GM23338 (cell line): ENCODE data around the gene THSD4. TPM values are rescaled to one million over a fixed set of nuclear protein-coding genes. Genes with fewer than 3 reads are reported as not detected.

Source experiments
- ATAC-seq: fragments of 200-7000 bp; cut with Tn5 transposase; 3 replicates; pipeline ENCODE4 v1.9.1; 2020
- DNase-seq: peaks from one replicate; pipeline ENCODE4 v3.0.0-alpha.2; 2015; ENCODE audit warnings: low spot score
- H2AFZ ChIP-seq: fragments of 200-600 bp; sonication (generic); 2 replicates; pipeline ENCODE4 v1.8.0; 2016; ENCODE audit warnings: antibody characterized with exemption, mild to moderate bottlenecking, moderate library complexity
- H3F3A ChIP-seq: fragments of 200-600 bp; sonication (generic); replicated peaks from 2 replicates; pipeline ENCODE4 v1.8.0; 2017; ENCODE audit warnings: antibody characterized with exemption, mixed run types, low read depth
- H3K27ac ChIP-seq: fragments of 200-600 bp; sonication (generic); 2 replicates; pipeline ENCODE4 v1.6.1; 2016; ENCODE audit warnings: low read depth
- H3K27me3 ChIP-seq: fragments of 200-600 bp; sonication (generic); 2 replicates; pipeline ENCODE4 v1.8.0; 2016; ENCODE audit warnings: mild to moderate bottlenecking, mixed run types, moderate library complexity; ENCODE audit not compliant: insufficient read depth
- H3K36me3 ChIP-seq: fragments of 200-600 bp; sonication (generic); 2 replicates; pipeline ENCODE4 v1.8.0; 2016; ENCODE audit warnings: mild to moderate bottlenecking; ENCODE audit not compliant: insufficient read depth
- H3K4me1 ChIP-seq: fragments of 200-600 bp; sonication (generic); 2 replicates; pipeline ENCODE4 v1.8.0; 2016; ENCODE audit warnings: mild to moderate bottlenecking, moderate library complexity; ENCODE audit not compliant: insufficient read depth
- H3K4me2 ChIP-seq: fragments of 200-600 bp; sonication (generic); 2 replicates; pipeline ENCODE4 v1.7.1; 2017; ENCODE audit warnings: mixed run types
- H3K4me3 ChIP-seq: fragments of 200-600 bp; sonication (generic); 2 replicates; pipeline ENCODE4 v1.6.1; 2016; ENCODE audit warnings: mixed run types
- H3K79me2 ChIP-seq: fragments of 200-600 bp; sonication (generic); replicated peaks from 2 replicates; pipeline ENCODE4 v1.8.0; 2017; ENCODE audit warnings: mild to moderate bottlenecking; ENCODE audit not compliant: insufficient read depth
- H3K9me2 ChIP-seq: fragments of 200-600 bp; sonication (generic); 2 replicates; pipeline ENCODE4 v1.8.0; 2017; ENCODE audit not compliant: insufficient read depth
- H4K20me1 ChIP-seq: fragments of 200-600 bp; sonication (generic); replicated peaks from 2 replicates; pipeline ENCODE4 v1.8.0; 2017; ENCODE audit warnings: mild to moderate bottlenecking; ENCODE audit not compliant: insufficient read depth
- H3K27ac Mint-ChIP-seq: 2 replicates; pipeline ENCODE4 v1.8.0; 2020; ENCODE audit warnings: inconsistent platforms, mild to moderate bottlenecking, moderate library complexity, mixed read lengths
- H3K27me3 Mint-ChIP-seq: 3 replicates; pipeline ENCODE4 v1.8.0; 2022; ENCODE audit warnings: low read depth, mild to moderate bottlenecking, moderate library complexity, mixed read lengths, inconsistent platforms; ENCODE audit not compliant: insufficient read depth, poor library complexity
- H3K36me3 Mint-ChIP-seq: 3 replicates; pipeline ENCODE4 v1.8.0; 2021; ENCODE audit warnings: low read depth, mild to moderate bottlenecking, inconsistent platforms, moderate library complexity, mixed read lengths
- H3K4me1 Mint-ChIP-seq: 3 replicates; pipeline ENCODE4 v1.8.0; 2020; ENCODE audit warnings: mild to moderate bottlenecking, inconsistent platforms, mixed read lengths
- H3K4me3 Mint-ChIP-seq: 3 replicates; pipeline ENCODE4 v1.8.0; 2021; ENCODE audit warnings: moderate library complexity, mild to moderate bottlenecking, inconsistent platforms, mixed read lengths
- H3K9me3 Mint-ChIP-seq: 3 replicates; pipeline ENCODE4 v1.8.0; 2020; ENCODE audit warnings: moderate library complexity, mild to moderate bottlenecking, inconsistent platforms, mixed read lengths
- CTCF ChIP-seq, 2 experiments: fragments of 200-600 bp in 1 of 2; sonication (generic) in 1 of 2; conservative IDR thresholded peaks; 2 replicates each; pipeline versions ENCODE4 v1.5.1 to v1.6.1; 2016 to 2017; ENCODE audit warnings: antibody characterized with exemption in 2 of 2, low read depth in 2 of 2, mild to moderate bottlenecking in 2 of 2, moderate library complexity in 1 of 2
- EZH2 ChIP-seq: fragments of 200-600 bp; sonication (generic); IDR thresholded peaks from one replicate; pipeline ENCODE4 v1.8.0; 2017; ENCODE audit warnings: antibody characterized with exemption, mild to moderate bottlenecking, low read depth; ENCODE audit not compliant: unreplicated experiment
- JUNB ChIP-seq: IDR thresholded peaks from one replicate; pipeline ENCODE4 v1.6.1; 2016; ENCODE audit warnings: antibody characterized with exemption; ENCODE audit not compliant: unreplicated experiment
- NANOG ChIP-seq: IDR thresholded peaks from 2 replicates; pipeline ENCODE4 v1.6.1; 2016; ENCODE audit warnings: antibody characterized with exemption, borderline replicate concordance
- POLR2AphosphoS5 ChIP-seq: IDR thresholded peaks from 2 replicates; pipeline ENCODE4 v1.6.1; 2016; ENCODE audit warnings: antibody characterized with exemption, low read depth
- REST ChIP-seq: IDR thresholded peaks from one replicate; pipeline ENCODE4 v1.6.1; 2018; ENCODE audit warnings: antibody characterized with exemption; ENCODE audit not compliant: unreplicated experiment
- STAT1 ChIP-seq: IDR thresholded peaks from one replicate; pipeline ENCODE4 v1.6.1; 2016; ENCODE audit warnings: antibody characterized with exemption; ENCODE audit not compliant: unreplicated experiment
- ZNF114 ChIP-seq: fragments of 250-450 bp; sonication (Bioruptor Pico); IDR thresholded peaks from 2 replicates; pipeline ENCODE4 v1.5.0; 2020; ENCODE audit warnings: mild to moderate bottlenecking, moderate library complexity
- ZNF462 ChIP-seq: fragments of 250-450 bp; sonication (Bioruptor Pico); IDR thresholded peaks from 2 replicates; pipeline ENCODE4 v1.5.0; 2020; ENCODE audit warnings: mild to moderate bottlenecking, moderate library complexity
- polyA plus RNA-seq: library from polyadenylated mRNA; unstranded; fragments of >200 nt; fragmentation: Nextera tagmentation; extraction: Ambion mirVana; gene quantifications from 2 replicates; pipeline ENCODE4 v1.2.1, GENCODE V29; 2016
- total RNA-seq: library from RNA; depleted of rRNA; stranded (reverse); fragments of >200 nt; shearing (Covaris generic); gene quantifications from 2 replicates; pipeline ENCODE4 v1.2.3, GENCODE V29; 2014

THSD4 gene
- total and polyA plus RNA-seq, 2 experiments from 2014 or later, result 2.0 to 7.4 TPM

GRCh38 chr15:71480556-71480955 is 365.3 kb downstream of the THSD4 start:
- Mint-ChIP-seq H3K36me3 (no peaks in the 10 kb centered on the region; the same call in 2 of the 3 replicates), H3K27me3 (no peaks in the 10 kb centered on the region), H3K27ac (no peak overlapping the region), H3K9me3 (no peaks in the 10 kb centered on the region), H3K4me3 (no peak overlapping the region), H3K4me1 (no peaks in the 10 kb centered on the region)
- no peak overlapping the region for H3K4me3 ChIP-seq
- no peak overlapping the region for H3K27ac ChIP-seq
- ATAC-seq, result no peak
- DNase-seq, result no peak
- H4K20me1 ChIP-seq, result no peaks in the 10 kb centered on the region
- H3K4me2 ChIP-seq, result no peak overlapping the region
- no peaks in the 10 kb centered on the region for H3F3A ChIP-seq
- no peaks in the 10 kb centered on the region for H3K36me3 ChIP-seq
- H2AFZ ChIP-seq, result no peak overlapping the region
- H3K4me1 ChIP-seq, result no peaks in the 10 kb centered on the region
- 0 out of 2 replicates have a peak, but pooled peaks cover 3% of the 10 kb centered on the region for H3K9me2 ChIP-seq
- no peaks in the 10 kb centered on the region for H3K79me2 ChIP-seq
- TF ChIP-seq EZH2, result no peak
- TF ChIP-seq ZNF462, result no peak
- no peak for TF ChIP-seq REST
- TF ChIP-seq NANOG, result no peak
- no peak for TF ChIP-seq STAT1
- TF ChIP-seq CTCF (conservative IDR thresholded peaks at IDR 0.05; ENCODE audit: low read depth in 2 of 2), result no peak
- no peak for TF ChIP-seq ZNF114 (CRISPR knock-in tag)
- no peak for TF ChIP-seq POLR2AphosphoS5
- TF ChIP-seq JUNB, result no peak
- H3K27me3 ChIP-seq, result no peaks in the 10 kb centered on the region
